Fibroblast of the aortic adventitia (primary cell): ENCODE results near the gene TCF3. TPM values are rescaled to one million over a fixed set of nuclear protein-coding genes. Genes with fewer than 3 reads are reported as not detected.

ENCODE experiments used
- DNase-seq: peaks from one replicate; pipeline ENCODE4 v3.0.0-alpha.2; 2010; ENCODE audit warnings: low read depth
- H3K4me3 ChIP-seq: 2 replicates; pipeline ENCODE4 v1.5.1; 2011; ENCODE audit warnings: low read depth, mild to moderate bottlenecking, control low read depth, low read length, moderate library complexity
- total RNA-seq: library from RNA; depleted of rRNA; stranded (reverse); fragments of >200 nt; gene quantifications from 2 replicates; pipeline ENCODE4 v1.2.3, GENCODE V29; 2012; ENCODE audit warnings: low replicate concordance
- TF ChIP-seq, protein P1 (sequence below): IDR thresholded peaks from 2 replicates; pipeline ENCODE4 v1.5.1; 2011; ENCODE audit warnings: mild to moderate bottlenecking, low read length, control low read depth, inconsistent platforms; ENCODE audit not compliant: insufficient read depth

TCF3 gene
- total RNA-seq, 1 donor: 74.2 TPM

DNA sequence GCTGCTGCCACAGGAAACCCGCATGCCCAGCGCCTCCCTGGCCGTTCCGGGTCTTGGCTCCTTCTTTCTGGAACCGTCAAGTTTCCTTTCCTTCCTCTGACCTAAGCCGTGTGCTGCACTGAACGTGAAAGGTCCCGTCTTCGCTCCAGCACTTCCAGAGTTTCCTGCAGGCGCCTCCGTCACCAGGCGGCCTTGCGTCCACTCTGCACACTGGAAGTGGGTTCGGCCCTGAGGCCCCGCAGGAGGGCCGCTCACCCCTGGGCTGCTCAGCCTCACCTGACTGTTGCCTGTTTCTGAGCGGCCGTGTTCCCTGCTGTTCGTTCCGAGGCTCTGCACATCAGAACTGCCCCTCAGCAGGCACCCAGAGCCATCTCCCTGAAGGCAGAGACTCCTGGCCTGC is 72.0 kb downstream of the TCF3 start:
- TF ChIP-seq, protein P1, sequence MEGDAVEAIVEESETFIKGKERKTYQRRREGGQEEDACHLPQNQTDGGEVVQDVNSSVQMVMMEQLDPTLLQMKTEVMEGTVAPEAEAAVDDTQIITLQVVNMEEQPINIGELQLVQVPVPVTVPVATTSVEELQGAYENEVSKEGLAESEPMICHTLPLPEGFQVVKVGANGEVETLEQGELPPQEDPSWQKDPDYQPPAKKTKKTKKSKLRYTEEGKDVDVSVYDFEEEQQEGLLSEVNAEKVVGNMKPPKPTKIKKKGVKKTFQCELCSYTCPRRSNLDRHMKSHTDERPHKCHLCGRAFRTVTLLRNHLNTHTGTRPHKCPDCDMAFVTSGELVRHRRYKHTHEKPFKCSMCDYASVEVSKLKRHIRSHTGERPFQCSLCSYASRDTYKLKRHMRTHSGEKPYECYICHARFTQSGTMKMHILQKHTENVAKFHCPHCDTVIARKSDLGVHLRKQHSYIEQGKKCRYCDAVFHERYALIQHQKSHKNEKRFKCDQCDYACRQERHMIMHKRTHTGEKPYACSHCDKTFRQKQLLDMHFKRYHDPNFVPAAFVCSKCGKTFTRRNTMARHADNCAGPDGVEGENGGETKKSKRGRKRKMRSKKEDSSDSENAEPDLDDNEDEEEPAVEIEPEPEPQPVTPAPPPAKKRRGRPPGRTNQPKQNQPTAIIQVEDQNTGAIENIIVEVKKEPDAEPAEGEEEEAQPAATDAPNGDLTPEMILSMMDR: no peak
- no peak overlapping the region for H3K4me3 ChIP-seq
- no peak for DNase-seq

DNA sequence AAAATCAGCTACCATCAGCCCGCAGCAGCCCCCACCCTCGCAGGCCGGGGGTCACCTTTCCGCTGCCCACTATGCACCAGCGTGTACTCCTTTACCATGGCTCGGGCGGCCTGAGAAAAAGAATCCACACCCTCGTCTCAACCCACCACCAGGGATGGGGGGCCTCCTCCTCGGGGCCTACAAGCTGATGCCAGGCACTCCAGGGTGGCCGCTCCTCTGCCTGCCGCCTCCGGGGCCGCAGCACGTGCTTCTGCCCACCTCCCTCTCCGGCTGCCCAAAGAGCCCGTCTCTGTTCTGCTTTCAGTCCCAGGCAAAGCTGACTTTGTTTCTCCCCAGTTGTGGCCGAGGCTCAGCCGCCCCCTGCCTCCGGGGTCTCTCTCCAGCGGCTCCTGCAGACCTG is 73.2 kb downstream of the TCF3 start:
- H3K4me3 ChIP-seq: no peak overlapping the region
- DNase-seq: no peak
- TF ChIP-seq, protein P1: no peak

DNA sequence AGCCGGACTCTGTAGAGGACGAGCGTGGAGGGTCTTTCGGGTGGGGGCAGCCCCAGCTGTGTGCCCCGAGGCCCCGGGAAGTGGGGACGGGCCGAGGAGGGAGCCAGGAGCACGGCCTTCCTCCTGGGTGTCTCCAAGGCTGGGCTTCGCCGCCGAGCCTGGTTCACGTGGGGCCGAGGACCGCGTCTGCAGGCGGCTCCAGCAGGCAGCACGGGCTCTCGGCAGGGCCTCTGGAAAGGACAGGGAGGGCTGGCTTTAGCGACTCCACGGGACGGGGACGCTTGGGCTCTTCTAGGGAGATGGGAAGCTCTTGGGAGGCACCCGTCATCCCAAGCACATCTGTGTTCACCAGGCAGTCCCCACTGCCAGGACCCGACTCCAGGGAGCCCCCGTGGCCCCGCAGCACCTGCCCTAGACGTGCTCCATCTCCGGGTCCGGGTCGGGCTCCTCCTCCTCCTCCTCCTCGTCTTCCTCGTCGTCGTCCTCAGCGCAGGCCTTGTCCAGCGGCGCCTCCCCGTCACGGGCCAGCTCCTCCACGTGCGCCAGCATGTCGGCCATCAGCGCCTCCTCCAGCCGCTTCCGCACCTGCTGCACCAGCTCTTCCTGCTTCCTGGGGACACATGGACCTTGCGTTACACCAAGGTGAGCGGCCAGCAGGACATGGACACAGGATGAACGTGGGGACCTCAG is 74.3 kb downstream of the TCF3 start:
- TF ChIP-seq, protein P1: no peak
- no peak for DNase-seq
- H3K4me3 ChIP-seq: no peak overlapping the region

DNA sequence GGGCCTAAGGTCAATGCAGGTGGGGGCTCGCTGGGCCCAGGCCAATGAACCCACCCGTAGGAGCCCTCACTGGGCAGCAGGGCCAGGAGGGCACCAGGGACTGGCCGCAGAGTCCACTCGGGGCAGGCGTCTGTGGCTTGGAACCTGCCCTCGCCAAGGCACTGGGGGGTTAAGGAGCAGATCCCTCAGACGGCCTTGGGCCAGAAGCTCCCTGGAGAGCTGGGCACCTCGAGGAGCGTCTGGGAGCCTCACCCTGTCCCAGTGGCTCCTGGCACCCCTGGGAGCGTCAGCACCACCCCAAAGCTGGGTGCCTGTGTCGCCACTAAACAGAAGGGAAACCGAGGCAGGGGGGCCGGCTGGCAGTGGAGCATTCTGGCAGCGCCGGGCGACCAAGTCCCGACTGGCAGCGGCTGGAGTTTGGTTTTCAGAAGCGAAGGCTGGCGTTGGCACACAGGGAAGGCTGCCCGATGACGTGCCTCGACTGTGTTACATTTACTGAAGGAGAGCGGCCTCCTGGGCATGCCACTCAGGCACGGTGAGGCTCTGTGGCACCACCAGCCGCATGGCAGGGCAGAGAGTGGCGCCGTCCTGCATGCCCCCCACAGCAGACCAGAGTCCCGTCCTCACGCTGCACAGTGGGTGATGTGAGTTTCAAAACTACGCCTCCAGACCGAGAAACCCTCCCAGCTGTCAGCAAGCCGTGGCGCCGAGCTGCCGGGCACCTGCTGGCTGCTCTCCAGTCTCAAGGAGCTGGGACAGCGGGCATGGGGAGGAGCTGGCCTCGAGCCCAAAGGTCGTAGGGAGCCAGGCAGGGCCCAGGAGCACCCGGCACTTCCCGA is 75.1 kb downstream of the TCF3 start:
- no peak for DNase-seq
- TF ChIP-seq, protein P1: no peak

DNA sequence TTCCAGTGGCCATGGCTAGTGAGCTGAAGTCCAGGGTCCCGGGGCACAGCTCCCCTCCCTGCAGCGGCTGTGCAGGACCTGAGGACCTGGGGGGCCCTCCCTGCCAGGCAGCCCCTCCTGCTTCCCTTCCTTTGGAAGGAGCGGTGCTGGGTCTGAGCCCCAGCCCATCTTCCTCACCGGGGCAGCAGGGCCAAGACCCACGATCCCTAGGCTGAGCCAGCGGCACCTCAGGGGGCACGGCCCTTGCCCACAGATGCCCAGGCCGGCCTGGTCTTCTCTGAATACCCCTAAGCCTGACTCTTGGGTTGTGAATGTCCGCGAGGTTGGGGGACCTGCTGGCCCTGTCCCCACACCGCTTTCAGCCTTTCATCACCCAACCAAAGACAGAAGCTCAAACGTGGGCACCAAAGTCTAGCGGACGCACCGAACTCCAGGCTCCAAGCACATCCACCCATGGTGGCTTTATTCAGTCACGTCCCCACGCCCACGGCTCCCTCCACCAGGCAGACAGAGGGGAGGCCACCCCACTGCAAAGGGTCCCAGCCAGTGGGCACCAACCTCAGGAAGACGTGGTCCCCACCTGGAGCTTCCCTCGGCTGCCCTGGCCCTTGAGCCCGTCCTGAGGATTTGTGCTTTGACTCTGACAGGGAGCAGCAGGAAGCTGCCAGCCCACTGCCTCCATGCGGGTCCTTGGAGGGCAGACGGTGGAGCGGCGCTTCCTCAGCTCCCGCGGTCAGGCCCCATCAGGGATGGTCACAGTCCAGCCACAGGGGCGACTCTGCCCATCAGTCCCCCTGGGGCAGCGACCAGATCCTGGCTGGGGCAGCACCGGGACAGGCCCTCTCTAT is 75.9 kb downstream of the TCF3 start:
- no peak overlapping the region for H3K4me3 ChIP-seq
- TF ChIP-seq, protein P1: no peak
- DNase-seq: no peak

More for the DNA sequence above, 75.1 kb downstream of the TCF3 start:
- no peak overlapping the region for H3K4me3 ChIP-seq

DNA sequence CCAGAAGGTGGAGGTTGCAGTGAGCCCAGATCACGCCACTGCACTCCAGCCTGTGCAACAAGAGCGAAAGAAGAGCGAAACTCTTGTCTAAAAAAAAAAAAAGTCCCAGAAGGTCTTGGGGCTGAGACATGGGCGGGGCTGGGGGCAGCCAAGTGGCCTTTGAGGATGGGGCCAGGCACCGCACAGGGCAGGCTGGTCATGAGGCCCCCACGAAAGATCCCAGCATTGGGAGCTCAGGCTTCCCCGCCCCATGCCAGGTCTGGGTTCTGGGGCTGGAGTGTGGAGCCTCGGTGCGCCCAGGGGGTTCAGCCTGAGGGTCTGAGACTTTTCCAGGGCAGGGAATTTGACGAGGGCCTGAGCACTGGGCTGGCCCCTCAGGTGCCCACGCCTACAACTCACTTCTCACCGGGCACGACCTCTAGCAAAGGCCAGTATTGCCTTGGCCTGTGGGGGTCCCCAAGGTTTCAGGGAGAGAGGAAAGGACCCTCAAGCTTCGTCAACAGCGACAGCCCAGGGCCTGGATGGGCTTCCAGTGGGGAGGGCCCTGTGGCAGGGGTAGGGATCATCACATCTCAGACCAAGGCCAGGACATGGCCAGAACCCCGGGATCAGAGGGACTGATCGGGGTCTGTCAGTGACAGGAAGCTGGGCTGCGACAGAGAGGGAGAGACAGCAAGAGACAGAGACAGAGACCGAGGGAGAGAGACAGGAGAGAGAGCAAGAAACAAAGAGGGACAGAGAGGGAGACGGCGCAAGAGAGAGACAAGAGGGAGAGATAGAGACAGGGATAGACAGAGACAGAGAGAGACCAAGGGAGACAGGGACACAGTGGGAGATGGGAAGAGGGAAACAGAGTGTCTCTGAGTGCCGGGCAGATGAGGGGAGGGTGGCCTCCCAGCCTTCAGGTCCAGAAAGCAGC is 76.8 kb downstream of the TCF3 start:
- TF ChIP-seq, protein P1: no peak
- no peak for DNase-seq
- H3K4me3 ChIP-seq: no peak overlapping the region
